ENCODE measurements around the gene KSR1. TPM values are rescaled to one million over a fixed set of nuclear protein-coding genes. Genes with fewer than 3 reads are reported as not detected.

The KSR1 gene
- polyA plus RNA-seq, 1 of the 3 experiments (the other 2 are of a cell fraction) = 7.5 TPM

DNA sequence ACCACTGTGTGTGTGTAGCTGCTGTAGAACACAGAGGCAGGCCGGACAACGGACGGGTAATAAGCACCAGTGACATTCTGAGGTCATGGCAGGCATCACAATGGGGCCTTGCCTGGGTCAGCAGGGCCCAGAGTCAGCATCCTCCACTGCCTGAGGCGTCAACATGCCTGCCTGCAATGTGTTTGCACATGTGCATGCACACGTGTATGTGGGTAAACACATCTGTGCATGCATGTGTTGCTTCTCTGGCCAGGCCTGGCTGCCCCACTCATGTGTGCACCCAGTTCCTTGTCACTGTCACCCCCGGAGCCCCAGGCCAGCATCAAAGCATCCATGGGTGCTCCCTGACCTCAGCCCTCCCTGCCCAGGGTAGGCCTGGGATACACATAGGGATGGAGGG, 218.1 kb downstream of the KSR1 start:
- H3K4me2 ChIP-seq = no peak overlapping the region
- H3K27me3 ChIP-seq (ENCODE audit: insufficient read depth) = no peaks in the 10 kb centered on the region
- DNase-seq = no peak
- ChIA-PET POLR2A (no interaction called here), CTCF (no interaction called here)
- H3K9me3 ChIP-seq = no peaks in the 10 kb centered on the region
- no peak overlapping the region for H3K4me3 ChIP-seq (ENCODE audit: low read depth in 2 of 2, low read length in 1 of 2)
- WGBS (ENCODE audit: low lambda C conversion rate) = 40% methylated on average over 5 of the region's 6 CpGs
- no peak overlapping the region for H3K27ac ChIP-seq (ENCODE audit: low read depth in 2 of 2, low read length in 1 of 2)
- no peaks in the 10 kb centered on the region for H3K79me2 ChIP-seq (ENCODE audit: insufficient read depth)
- H3K9me2 ChIP-seq = no peaks in the 10 kb centered on the region
- TF ChIP-seq SMC3 (IDR thresholded peaks at IDR 0.05; ENCODE audit: low read depth, low read length) = no peak
- TF ChIP-seq TCF12 (IDR thresholded peaks at IDR 0.05) = no peak
- no peak for TF ChIP-seq TAF1 (IDR thresholded peaks at IDR 0.05; ENCODE audit: borderline replicate concordance, low read depth, low read length)
- TF ChIP-seq USF2 (IDR thresholded peaks at IDR 0.05; ENCODE audit: borderline replicate concordance, low read depth, low read length) = no peak
- TF ChIP-seq ELF1 (IDR thresholded peaks at IDR 0.05) = no peak
- no peak for TF ChIP-seq TEAD4 (IDR thresholded peaks at IDR 0.05; ENCODE audit: borderline replicate concordance, insufficient read depth)
- TF ChIP-seq, protein P1, sequence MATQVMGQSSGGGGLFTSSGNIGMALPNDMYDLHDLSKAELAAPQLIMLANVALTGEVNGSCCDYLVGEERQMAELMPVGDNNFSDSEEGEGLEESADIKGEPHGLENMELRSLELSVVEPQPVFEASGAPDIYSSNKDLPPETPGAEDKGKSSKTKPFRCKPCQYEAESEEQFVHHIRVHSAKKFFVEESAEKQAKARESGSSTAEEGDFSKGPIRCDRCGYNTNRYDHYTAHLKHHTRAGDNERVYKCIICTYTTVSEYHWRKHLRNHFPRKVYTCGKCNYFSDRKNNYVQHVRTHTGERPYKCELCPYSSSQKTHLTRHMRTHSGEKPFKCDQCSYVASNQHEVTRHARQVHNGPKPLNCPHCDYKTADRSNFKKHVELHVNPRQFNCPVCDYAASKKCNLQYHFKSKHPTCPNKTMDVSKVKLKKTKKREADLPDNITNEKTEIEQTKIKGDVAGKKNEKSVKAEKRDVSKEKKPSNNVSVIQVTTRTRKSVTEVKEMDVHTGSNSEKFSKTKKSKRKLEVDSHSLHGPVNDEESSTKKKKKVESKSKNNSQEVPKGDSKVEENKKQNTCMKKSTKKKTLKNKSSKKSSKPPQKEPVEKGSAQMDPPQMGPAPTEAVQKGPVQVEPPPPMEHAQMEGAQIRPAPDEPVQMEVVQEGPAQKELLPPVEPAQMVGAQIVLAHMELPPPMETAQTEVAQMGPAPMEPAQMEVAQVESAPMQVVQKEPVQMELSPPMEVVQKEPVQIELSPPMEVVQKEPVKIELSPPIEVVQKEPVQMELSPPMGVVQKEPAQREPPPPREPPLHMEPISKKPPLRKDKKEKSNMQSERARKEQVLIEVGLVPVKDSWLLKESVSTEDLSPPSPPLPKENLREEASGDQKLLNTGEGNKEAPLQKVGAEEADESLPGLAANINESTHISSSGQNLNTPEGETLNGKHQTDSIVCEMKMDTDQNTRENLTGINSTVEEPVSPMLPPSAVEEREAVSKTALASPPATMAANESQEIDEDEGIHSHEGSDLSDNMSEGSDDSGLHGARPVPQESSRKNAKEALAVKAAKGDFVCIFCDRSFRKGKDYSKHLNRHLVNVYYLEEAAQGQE (IDR thresholded peaks at IDR 0.05; ENCODE audit: low read depth, low read length) = no peak
- TF ChIP-seq JUND (IDR thresholded peaks at IDR 0.05) = no peak
- no peak overlapping the region for H2AFZ ChIP-seq (ENCODE audit: low read depth)
- H3K4me1 ChIP-seq (ENCODE audit: control insufficient read depth in 1 of 2, insufficient read depth in 2 of 2, low read depth in 1 of 2, low read length in 1 of 2) = no peaks in the 10 kb centered on the region
- H3F3A ChIP-seq (replicated peaks; ENCODE audit: insufficient read depth) = no peaks in the 10 kb centered on the region
- H4K20me1 ChIP-seq (ENCODE audit: insufficient read depth) = no peaks in the 10 kb centered on the region
- no peaks in the 10 kb centered on the region for H3K36me3 ChIP-seq (replicated peaks in 1 of 2; ENCODE audit: control insufficient read depth in 1 of 2, insufficient read depth in 2 of 2, low read length in 1 of 2)
- no peak overlapping the region for H3K9ac ChIP-seq

Small RNA genes within 50 kb of the gene (small RNA-seq; reads per million reads assigned to genes)
- gene AC015688.5 = 0 reads per million in 7 experiments

Other genes with a start within 250 kb of the KSR1 start
- 204 and 261 TPM in 2 replicates for gene WSB1, start 162.3 kb upstream of the KSR1 start, polyA plus RNA-seq (2012; rRNA removed)
- gene LGALS9, start 174.7 kb downstream of the KSR1 start, polyA plus RNA-seq (2012; rRNA removed) = 0.21 and 0.37 TPM in 2 replicates